BJ (cell line): Measurements from ENCODE around the gene LOX. TPM values are rescaled to one million over a fixed set of nuclear protein-coding genes. Genes with fewer than 3 reads are reported as not detected.

Experiments used
- CTCF ChIA-PET: fragments of 350-600 bp; formaldehyde crosslinking; extraction: SDS; loops from one replicate; lab custom pipeline; 2021; ENCODE audit warnings: antibody characterized with exemption, inconsistent platforms; lab: Yijun Ruan, JAX
- POLR2A ChIA-PET: fragments of 300-600 bp; sonication (Branson Sonifier 250); formaldehyde crosslinking; extraction: SDS; loops from one replicate; lab custom pipeline; 2021; ENCODE audit warnings: antibody characterized with exemption; lab: Charles Lee
- DNase-seq: peaks from one replicate; pipeline ENCODE4 v3.0.0-alpha.2; 2011; ENCODE audit warnings: low read depth
- H3K27me3 ChIP-seq: 2 replicates; pipeline ENCODE4 v1.6.0; 2011; ENCODE audit warnings: low read length; ENCODE audit not compliant: control insufficient read depth, insufficient read depth
- H3K36me3 ChIP-seq: 2 replicates; pipeline ENCODE4 v1.5.1; 2011; ENCODE audit warnings: low read length; ENCODE audit not compliant: control insufficient read depth, insufficient read depth
- H3K4me3 ChIP-seq: 2 replicates; pipeline ENCODE4 v1.5.1; 2011; ENCODE audit warnings: low read depth, mild to moderate bottlenecking, control low read depth, low read length
- CTCF ChIP-seq: IDR thresholded peaks from 2 replicates; pipeline ENCODE4 v1.5.1; 2011; ENCODE audit warnings: low read depth, mild to moderate bottlenecking, control low read depth, inconsistent platforms, low read length, moderate library complexity; ENCODE audit not compliant: insufficient read depth
- polyA plus RNA-seq: library from polyadenylated mRNA; depleted of rRNA; stranded (reverse); fragments of >200 nt; gene quantifications from 2 replicates; pipeline ENCODE4 v1.2.3, GENCODE V29; 2011

LOX gene
- polyA plus RNA-seq, 1 experiment: 668 TPM

- DNase-seq: no peak
- no peak for TF ChIP-seq CTCF
- CTCF ChIA-PET: no interaction called here
- Histone ChIP-seq H3K4me3 (peak overlapping the region; percentile 29), H3K27me3 (no peaks in the 10 kb centered on the region), H3K36me3 (peaks cover 18% of the 10 kb centered on the region)
- POLR2A ChIA-PET: no interaction called here
Observed at GRCh38 chr5:122073864-122074263, 4.2 kb downstream of the LOX start.

GRCh38 chr5:122073018-122073417 lies 5.0 kb downstream of the LOX start:
- peaks cover 19% of the 10 kb centered on the region for H3K36me3 ChIP-seq
- no peak for TF ChIP-seq CTCF
- DNase-seq: no peak
- POLR2A ChIA-PET: no interaction called here
- H3K27me3 ChIP-seq: no peaks in the 10 kb centered on the region
- CTCF ChIA-PET: interaction anchor here (1.2 to 1.4 kb wide), 2 partner anchors 30 to 36 kb away, joined by 3 to 9 read pairs; no protein-coding TSS in a partner anchor
- peak overlapping the region; percentile 10 for H3K4me3 ChIP-seq

GRCh38 chr5:122067390-122067789 lies 10.7 kb downstream of the LOX start:
- POLR2A ChIA-PET: no interaction called here
- DNase-seq: no peak
- no peak for TF ChIP-seq CTCF
- CTCF ChIA-PET: interaction anchor here (0.5 to 2.6 kb wide), 2 partner anchors 9 to 473 kb away, joined by 3 to 6 read pairs; no protein-coding TSS in a partner anchor
- no peak overlapping the region for H3K4me3 ChIP-seq
- peaks cover 21% of the 10 kb centered on the region for H3K36me3 ChIP-seq
- no peaks in the 10 kb centered on the region for H3K27me3 ChIP-seq

- CTCF ChIA-PET: interaction anchor here (0.6 kb wide), 1 partner anchor 101 kb away, joined by 3 read pairs; no protein-coding TSS in a partner anchor
- DNase-seq: no peak
- TF ChIP-seq CTCF: no peak
- no peaks in the 10 kb centered on the region for H3K27me3 ChIP-seq
- H3K36me3 ChIP-seq: peaks cover 16% of the 10 kb centered on the region
- POLR2A ChIA-PET: interaction anchor here (0.6 to 1.1 kb wide), 3 partner anchors 13 to 1629 kb away, joined by 3 to 5 read pairs (median 4); partner anchors contain the start of gene LOX
- H3K4me3 ChIP-seq: no peak overlapping the region
Observed at GRCh38 chr5:122064992-122065391, 13.1 kb downstream of the LOX start.

- ChIA-PET POLR2A (no interaction called here), CTCF (interaction anchor here (1.1 kb wide), 1 partner anchor 14 kb away, joined by 3 read pairs; the partner anchor contains the start of gene LOX)
- TF ChIP-seq CTCF: no peak
- Histone ChIP-seq H3K4me3 (no peak overlapping the region), H3K27me3 (no peaks in the 10 kb centered on the region), H3K36me3 (peaks cover 9% of the 10 kb centered on the region)
- DNase-seq: no peak
Observed at GRCh38 chr5:122063836-122064235, 14.2 kb downstream of the LOX start.
